HL-60 (cell line): Measurements from ENCODE around the gene FCN2.

Experiments
- TF ChIP-seq, protein P1 (sequence below): IDR thresholded peaks from 2 replicates; pipeline ENCODE4 v1.6.1; 2012; ENCODE audit warnings: low read depth; ENCODE audit not compliant: insufficient replicate concordance
- TF ChIP-seq, protein P2 (sequence below): IDR thresholded peaks from one replicate; pipeline ENCODE4 v1.5.1; 2011; ENCODE audit warnings: low read length, control low read depth, inconsistent platforms; ENCODE audit not compliant: insufficient read depth

DNA sequence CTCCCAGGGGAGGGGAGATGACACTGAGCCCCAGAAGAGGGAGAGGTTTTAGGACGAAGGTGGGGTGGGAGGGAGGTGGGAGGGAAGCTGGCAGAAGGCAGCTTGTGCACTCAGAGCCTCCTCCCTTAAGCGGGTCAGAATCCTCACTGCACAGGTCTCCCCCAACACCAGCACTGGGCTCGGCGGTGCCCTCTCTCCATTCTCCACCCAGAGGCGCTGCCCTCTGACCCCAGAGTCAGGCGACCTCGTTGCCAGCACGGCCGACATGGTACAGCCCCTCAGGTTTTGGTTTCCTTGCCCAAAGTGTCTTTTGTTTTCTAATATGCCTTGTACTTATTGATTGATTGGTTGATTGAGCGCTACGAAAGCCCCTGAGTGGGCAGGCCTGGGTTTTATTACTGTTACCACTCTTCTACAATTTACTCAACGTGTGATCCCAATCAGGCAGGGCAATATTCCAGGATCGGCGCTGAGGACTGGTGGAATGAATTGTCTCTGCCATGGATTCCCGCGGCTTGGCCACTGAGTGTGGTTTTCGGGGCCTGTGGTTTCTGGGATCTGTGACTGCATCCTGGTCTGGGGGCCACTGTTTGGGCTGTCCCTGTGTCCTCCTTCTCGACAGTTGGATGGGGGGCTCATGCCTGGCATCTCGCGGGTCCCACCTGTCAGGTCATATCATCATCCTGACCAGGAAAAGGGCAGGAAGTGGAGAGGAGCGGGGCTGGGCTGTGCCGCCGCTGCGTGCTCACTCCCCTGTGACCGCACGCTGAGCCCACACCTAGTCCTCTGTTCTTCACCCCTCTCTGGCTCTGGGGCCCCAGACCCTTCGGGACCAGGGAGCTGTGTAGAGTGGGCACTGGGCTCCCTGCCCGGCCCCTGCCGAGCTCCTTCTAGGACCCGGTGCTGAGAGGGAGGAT lies 9.6 kb upstream of the FCN2 start:
- TF ChIP-seq, protein P1, sequence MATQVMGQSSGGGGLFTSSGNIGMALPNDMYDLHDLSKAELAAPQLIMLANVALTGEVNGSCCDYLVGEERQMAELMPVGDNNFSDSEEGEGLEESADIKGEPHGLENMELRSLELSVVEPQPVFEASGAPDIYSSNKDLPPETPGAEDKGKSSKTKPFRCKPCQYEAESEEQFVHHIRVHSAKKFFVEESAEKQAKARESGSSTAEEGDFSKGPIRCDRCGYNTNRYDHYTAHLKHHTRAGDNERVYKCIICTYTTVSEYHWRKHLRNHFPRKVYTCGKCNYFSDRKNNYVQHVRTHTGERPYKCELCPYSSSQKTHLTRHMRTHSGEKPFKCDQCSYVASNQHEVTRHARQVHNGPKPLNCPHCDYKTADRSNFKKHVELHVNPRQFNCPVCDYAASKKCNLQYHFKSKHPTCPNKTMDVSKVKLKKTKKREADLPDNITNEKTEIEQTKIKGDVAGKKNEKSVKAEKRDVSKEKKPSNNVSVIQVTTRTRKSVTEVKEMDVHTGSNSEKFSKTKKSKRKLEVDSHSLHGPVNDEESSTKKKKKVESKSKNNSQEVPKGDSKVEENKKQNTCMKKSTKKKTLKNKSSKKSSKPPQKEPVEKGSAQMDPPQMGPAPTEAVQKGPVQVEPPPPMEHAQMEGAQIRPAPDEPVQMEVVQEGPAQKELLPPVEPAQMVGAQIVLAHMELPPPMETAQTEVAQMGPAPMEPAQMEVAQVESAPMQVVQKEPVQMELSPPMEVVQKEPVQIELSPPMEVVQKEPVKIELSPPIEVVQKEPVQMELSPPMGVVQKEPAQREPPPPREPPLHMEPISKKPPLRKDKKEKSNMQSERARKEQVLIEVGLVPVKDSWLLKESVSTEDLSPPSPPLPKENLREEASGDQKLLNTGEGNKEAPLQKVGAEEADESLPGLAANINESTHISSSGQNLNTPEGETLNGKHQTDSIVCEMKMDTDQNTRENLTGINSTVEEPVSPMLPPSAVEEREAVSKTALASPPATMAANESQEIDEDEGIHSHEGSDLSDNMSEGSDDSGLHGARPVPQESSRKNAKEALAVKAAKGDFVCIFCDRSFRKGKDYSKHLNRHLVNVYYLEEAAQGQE = no peak
- TF ChIP-seq, protein P2, sequence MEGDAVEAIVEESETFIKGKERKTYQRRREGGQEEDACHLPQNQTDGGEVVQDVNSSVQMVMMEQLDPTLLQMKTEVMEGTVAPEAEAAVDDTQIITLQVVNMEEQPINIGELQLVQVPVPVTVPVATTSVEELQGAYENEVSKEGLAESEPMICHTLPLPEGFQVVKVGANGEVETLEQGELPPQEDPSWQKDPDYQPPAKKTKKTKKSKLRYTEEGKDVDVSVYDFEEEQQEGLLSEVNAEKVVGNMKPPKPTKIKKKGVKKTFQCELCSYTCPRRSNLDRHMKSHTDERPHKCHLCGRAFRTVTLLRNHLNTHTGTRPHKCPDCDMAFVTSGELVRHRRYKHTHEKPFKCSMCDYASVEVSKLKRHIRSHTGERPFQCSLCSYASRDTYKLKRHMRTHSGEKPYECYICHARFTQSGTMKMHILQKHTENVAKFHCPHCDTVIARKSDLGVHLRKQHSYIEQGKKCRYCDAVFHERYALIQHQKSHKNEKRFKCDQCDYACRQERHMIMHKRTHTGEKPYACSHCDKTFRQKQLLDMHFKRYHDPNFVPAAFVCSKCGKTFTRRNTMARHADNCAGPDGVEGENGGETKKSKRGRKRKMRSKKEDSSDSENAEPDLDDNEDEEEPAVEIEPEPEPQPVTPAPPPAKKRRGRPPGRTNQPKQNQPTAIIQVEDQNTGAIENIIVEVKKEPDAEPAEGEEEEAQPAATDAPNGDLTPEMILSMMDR = no peak
